ENCODE results near the gene SLC23A1. TPM values are rescaled to one million over a fixed set of nuclear protein-coding genes. Genes with fewer than 3 reads are reported as not detected.

Gene SLC23A1
- total and polyA plus RNA-seq, 2 experiments from 2014 or later = 0.06 TPM; not detected in 1

GRCh38 chr5:139381837-139382761 lies 998 bp downstream of the SLC23A1 start:
- H3K36me3 ChIP-seq = no peaks in the 10 kb centered on the region
- no peak overlapping the region for H3K4me3 ChIP-seq
- no peaks in the 10 kb centered on the region for H3K9me3 ChIP-seq (ENCODE audit: low read depth)
- H3K27ac ChIP-seq = peak overlapping the region; percentile 52
- TF ChIP-seq, protein P1, sequence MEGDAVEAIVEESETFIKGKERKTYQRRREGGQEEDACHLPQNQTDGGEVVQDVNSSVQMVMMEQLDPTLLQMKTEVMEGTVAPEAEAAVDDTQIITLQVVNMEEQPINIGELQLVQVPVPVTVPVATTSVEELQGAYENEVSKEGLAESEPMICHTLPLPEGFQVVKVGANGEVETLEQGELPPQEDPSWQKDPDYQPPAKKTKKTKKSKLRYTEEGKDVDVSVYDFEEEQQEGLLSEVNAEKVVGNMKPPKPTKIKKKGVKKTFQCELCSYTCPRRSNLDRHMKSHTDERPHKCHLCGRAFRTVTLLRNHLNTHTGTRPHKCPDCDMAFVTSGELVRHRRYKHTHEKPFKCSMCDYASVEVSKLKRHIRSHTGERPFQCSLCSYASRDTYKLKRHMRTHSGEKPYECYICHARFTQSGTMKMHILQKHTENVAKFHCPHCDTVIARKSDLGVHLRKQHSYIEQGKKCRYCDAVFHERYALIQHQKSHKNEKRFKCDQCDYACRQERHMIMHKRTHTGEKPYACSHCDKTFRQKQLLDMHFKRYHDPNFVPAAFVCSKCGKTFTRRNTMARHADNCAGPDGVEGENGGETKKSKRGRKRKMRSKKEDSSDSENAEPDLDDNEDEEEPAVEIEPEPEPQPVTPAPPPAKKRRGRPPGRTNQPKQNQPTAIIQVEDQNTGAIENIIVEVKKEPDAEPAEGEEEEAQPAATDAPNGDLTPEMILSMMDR (IDR thresholded peaks at IDR 0.05; ENCODE audit: low read depth, low read length) = no peak
- no peak for DNase-seq (ENCODE audit: low read depth in 1 of 2, low spot score in 1 of 2)
- H3K27me3 ChIP-seq = no peaks in the 10 kb centered on the region
- H3K4me1 ChIP-seq (ENCODE audit: low read depth) = peaks cover 17% of the 10 kb centered on the region

- Histone ChIP-seq H3K4me1 (ENCODE audit: low read depth) (peaks cover 17% of the 10 kb centered on the region), H3K9me3 (ENCODE audit: low read depth) (no peaks in the 10 kb centered on the region), H3K4me3 (no peak overlapping the region), H3K27me3 (no peaks in the 10 kb centered on the region), H3K36me3 (no peaks in the 10 kb centered on the region), H3K27ac (no peak overlapping the region)
- TF ChIP-seq, protein P1 (IDR thresholded peaks at IDR 0.05; ENCODE audit: low read depth, low read length) = no peak
- DNase-seq (ENCODE audit: low read depth in 1 of 2, low spot score in 1 of 2) = no peak
Observed at GRCh38 chr5:139379626-139380449, 3.3 kb downstream of the SLC23A1 start.

GRCh38 chr5:139378941-139379361 lies 4.1 kb downstream of the SLC23A1 start:
- Histone ChIP-seq H3K36me3 (no peaks in the 10 kb centered on the region), H3K27ac (no peak overlapping the region), H3K9me3 (ENCODE audit: low read depth) (no peaks in the 10 kb centered on the region), H3K4me3 (no peak overlapping the region), H3K27me3 (no peaks in the 10 kb centered on the region), H3K4me1 (ENCODE audit: low read depth) (peaks cover 17% of the 10 kb centered on the region)
- TF ChIP-seq, protein P1 (IDR thresholded peaks at IDR 0.05; ENCODE audit: low read depth, low read length) = no peak
- no peak for DNase-seq (ENCODE audit: low read depth in 1 of 2, low spot score in 1 of 2)

DNA sequence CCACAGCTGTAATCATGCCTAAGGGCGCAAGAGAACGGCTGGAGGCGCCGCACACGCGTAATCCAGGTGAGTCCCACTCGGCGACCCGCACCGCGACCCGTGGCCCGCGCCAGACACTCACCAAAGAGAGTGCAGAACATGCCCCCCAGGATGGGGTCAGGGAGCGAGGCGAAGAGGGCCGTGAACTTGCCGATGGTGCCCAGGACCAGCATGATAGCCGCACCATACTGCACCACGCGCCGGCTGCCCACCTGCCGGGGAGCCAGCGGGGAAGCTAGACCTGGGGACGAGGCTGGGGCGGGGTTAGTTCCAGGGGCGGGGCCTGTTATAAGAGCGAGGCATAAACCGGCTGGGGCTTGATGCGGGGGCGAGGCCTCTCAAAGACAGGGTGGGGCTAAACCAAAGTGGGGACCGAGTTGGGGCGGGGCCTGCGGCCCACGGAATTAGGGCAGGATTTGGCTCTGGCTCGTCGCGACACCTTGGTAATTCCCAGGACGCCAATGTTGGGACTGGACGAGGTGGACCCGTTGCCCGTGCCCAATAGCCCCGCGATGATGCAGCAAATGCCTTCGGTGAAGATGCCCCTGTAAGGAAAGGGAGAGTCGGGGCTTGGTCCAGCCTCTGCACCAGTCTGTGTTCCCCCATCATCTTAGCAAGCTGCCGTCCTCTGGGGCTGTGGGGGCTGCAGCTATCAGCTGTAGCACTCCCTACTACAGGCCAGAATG lies 4.8 kb downstream of the SLC23A1 start:
- peaks cover 2% of the 10 kb centered on the region for H3K36me3 ChIP-seq
- no peaks in the 10 kb centered on the region for H3K9me3 ChIP-seq (ENCODE audit: low read depth)
- H3K27me3 ChIP-seq = no peaks in the 10 kb centered on the region
- TF ChIP-seq, protein P1 (IDR thresholded peaks at IDR 0.05; ENCODE audit: low read depth, low read length) = no peak
- H3K4me1 ChIP-seq (ENCODE audit: low read depth) = peaks cover 17% of the 10 kb centered on the region
- H3K4me3 ChIP-seq = no peak overlapping the region
- DNase-seq (ENCODE audit: low read depth in 1 of 2, low spot score in 1 of 2) = no peak
- H3K27ac ChIP-seq = no peak overlapping the region

DNA sequence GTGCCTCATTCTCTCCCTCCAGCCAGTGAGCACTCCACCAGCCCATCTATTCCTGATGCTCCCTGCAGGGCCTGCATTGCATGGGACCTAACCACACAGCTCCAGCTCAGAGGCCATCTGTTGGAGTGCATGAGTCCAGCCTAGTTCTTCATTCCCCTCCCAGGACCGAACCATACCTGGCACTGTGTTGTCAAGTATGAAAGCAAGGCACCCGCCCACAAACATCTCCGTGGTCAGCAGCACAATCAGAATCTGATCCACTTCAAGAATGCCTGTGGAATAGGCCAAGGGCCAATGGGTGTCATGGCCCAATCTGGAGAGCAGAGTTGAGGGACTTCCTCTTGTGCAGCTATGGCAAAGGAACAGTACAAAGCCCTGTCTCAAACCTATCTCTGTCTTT lies 5.9 kb downstream of the SLC23A1 start:
- DNase-seq (ENCODE audit: low read depth in 1 of 2, low spot score in 1 of 2) = no peak
- TF ChIP-seq, protein P1 (IDR thresholded peaks at IDR 0.05; ENCODE audit: low read depth, low read length) = no peak
- Histone ChIP-seq H3K4me1 (ENCODE audit: low read depth) (peaks cover 7% of the 10 kb centered on the region), H3K36me3 (peaks cover 4% of the 10 kb centered on the region), H3K27me3 (no peaks in the 10 kb centered on the region), H3K9me3 (ENCODE audit: low read depth) (no peaks in the 10 kb centered on the region), H3K4me3 (no peak overlapping the region), H3K27ac (no peak overlapping the region)

Data from cardiac muscle cell (in vitro differentiated cells and primary cell).